GM23338 (cell line): ENCODE data around the gene KLRC3. TPM values are rescaled to one million over a fixed set of nuclear protein-coding genes. Genes with fewer than 3 reads are reported as not detected.

ENCODE experiments used
- ATAC-seq: fragments of 200-7000 bp; cut with Tn5 transposase; 3 replicates; pipeline ENCODE4 v1.9.1; 2020
- DNase-seq: peaks from one replicate; pipeline ENCODE4 v3.0.0-alpha.2; 2015; ENCODE audit warnings: low spot score
- H2AFZ ChIP-seq: fragments of 200-600 bp; sonication (generic); 2 replicates; pipeline ENCODE4 v1.8.0; 2016; ENCODE audit warnings: antibody characterized with exemption, mild to moderate bottlenecking, moderate library complexity
- H3F3A ChIP-seq: fragments of 200-600 bp; sonication (generic); replicated peaks from 2 replicates; pipeline ENCODE4 v1.8.0; 2017; ENCODE audit warnings: antibody characterized with exemption, mixed run types, low read depth
- H3K27ac ChIP-seq: fragments of 200-600 bp; sonication (generic); 2 replicates; pipeline ENCODE4 v1.6.1; 2016; ENCODE audit warnings: low read depth
- H3K27me3 ChIP-seq: fragments of 200-600 bp; sonication (generic); 2 replicates; pipeline ENCODE4 v1.8.0; 2016; ENCODE audit warnings: mild to moderate bottlenecking, mixed run types, moderate library complexity; ENCODE audit not compliant: insufficient read depth
- H3K36me3 ChIP-seq: fragments of 200-600 bp; sonication (generic); 2 replicates; pipeline ENCODE4 v1.8.0; 2016; ENCODE audit warnings: mild to moderate bottlenecking; ENCODE audit not compliant: insufficient read depth
- H3K4me1 ChIP-seq: fragments of 200-600 bp; sonication (generic); 2 replicates; pipeline ENCODE4 v1.8.0; 2016; ENCODE audit warnings: mild to moderate bottlenecking, moderate library complexity; ENCODE audit not compliant: insufficient read depth
- H3K4me2 ChIP-seq: fragments of 200-600 bp; sonication (generic); 2 replicates; pipeline ENCODE4 v1.7.1; 2017; ENCODE audit warnings: mixed run types
- H3K4me3 ChIP-seq: fragments of 200-600 bp; sonication (generic); 2 replicates; pipeline ENCODE4 v1.6.1; 2016; ENCODE audit warnings: mixed run types
- H3K79me2 ChIP-seq: fragments of 200-600 bp; sonication (generic); replicated peaks from 2 replicates; pipeline ENCODE4 v1.8.0; 2017; ENCODE audit warnings: mild to moderate bottlenecking; ENCODE audit not compliant: insufficient read depth
- H3K9me2 ChIP-seq: fragments of 200-600 bp; sonication (generic); 2 replicates; pipeline ENCODE4 v1.8.0; 2017; ENCODE audit not compliant: insufficient read depth
- H4K20me1 ChIP-seq: fragments of 200-600 bp; sonication (generic); replicated peaks from 2 replicates; pipeline ENCODE4 v1.8.0; 2017; ENCODE audit warnings: mild to moderate bottlenecking; ENCODE audit not compliant: insufficient read depth
- H3K27ac Mint-ChIP-seq: 2 replicates; pipeline ENCODE4 v1.8.0; 2020; ENCODE audit warnings: inconsistent platforms, mild to moderate bottlenecking, moderate library complexity, mixed read lengths
- H3K27me3 Mint-ChIP-seq: 3 replicates; pipeline ENCODE4 v1.8.0; 2022; ENCODE audit warnings: low read depth, mild to moderate bottlenecking, moderate library complexity, mixed read lengths, inconsistent platforms; ENCODE audit not compliant: insufficient read depth, poor library complexity
- H3K36me3 Mint-ChIP-seq: 3 replicates; pipeline ENCODE4 v1.8.0; 2021; ENCODE audit warnings: low read depth, mild to moderate bottlenecking, inconsistent platforms, moderate library complexity, mixed read lengths
- H3K4me1 Mint-ChIP-seq: 3 replicates; pipeline ENCODE4 v1.8.0; 2020; ENCODE audit warnings: mild to moderate bottlenecking, inconsistent platforms, mixed read lengths
- H3K4me3 Mint-ChIP-seq: 3 replicates; pipeline ENCODE4 v1.8.0; 2021; ENCODE audit warnings: moderate library complexity, mild to moderate bottlenecking, inconsistent platforms, mixed read lengths
- H3K9me3 Mint-ChIP-seq: 3 replicates; pipeline ENCODE4 v1.8.0; 2020; ENCODE audit warnings: moderate library complexity, mild to moderate bottlenecking, inconsistent platforms, mixed read lengths
- CREB1 ChIP-seq: fragments of 250-450 bp; sonication (Bioruptor Pico); IDR thresholded peaks from 2 replicates; pipeline ENCODE4 v1.5.0; 2020; ENCODE audit warnings: low read depth, mild to moderate bottlenecking, moderate library complexity
- CTCF ChIP-seq, 2 experiments: fragments of 200-600 bp in 1 of 2; sonication (generic) in 1 of 2; conservative IDR thresholded peaks; 2 replicates each; pipeline versions ENCODE4 v1.5.1 to v1.6.1; 2016 to 2017; ENCODE audit warnings: antibody characterized with exemption in 2 of 2, low read depth in 2 of 2, mild to moderate bottlenecking in 2 of 2, moderate library complexity in 1 of 2
- ETS1 ChIP-seq: IDR thresholded peaks from 2 replicates; pipeline ENCODE4 v1.6.1; 2016; ENCODE audit warnings: antibody characterized with exemption
- EZH2 ChIP-seq: fragments of 200-600 bp; sonication (generic); IDR thresholded peaks from one replicate; pipeline ENCODE4 v1.8.0; 2017; ENCODE audit warnings: antibody characterized with exemption, mild to moderate bottlenecking, low read depth; ENCODE audit not compliant: unreplicated experiment
- EZH2phosphoT487 ChIP-seq: fragments of 200-600 bp; sonication (generic); IDR thresholded peaks from one replicate; pipeline ENCODE4 v1.8.1; 2018; ENCODE audit warnings: antibody characterized with exemption; ENCODE audit not compliant: unreplicated experiment
- JUNB ChIP-seq: IDR thresholded peaks from one replicate; pipeline ENCODE4 v1.6.1; 2016; ENCODE audit warnings: antibody characterized with exemption; ENCODE audit not compliant: unreplicated experiment
- NANOG ChIP-seq: IDR thresholded peaks from 2 replicates; pipeline ENCODE4 v1.6.1; 2016; ENCODE audit warnings: antibody characterized with exemption, borderline replicate concordance
- POLR2AphosphoS5 ChIP-seq: IDR thresholded peaks from 2 replicates; pipeline ENCODE4 v1.6.1; 2016; ENCODE audit warnings: antibody characterized with exemption, low read depth
- REST ChIP-seq: IDR thresholded peaks from one replicate; pipeline ENCODE4 v1.6.1; 2018; ENCODE audit warnings: antibody characterized with exemption; ENCODE audit not compliant: unreplicated experiment
- STAT1 ChIP-seq: IDR thresholded peaks from one replicate; pipeline ENCODE4 v1.6.1; 2016; ENCODE audit warnings: antibody characterized with exemption; ENCODE audit not compliant: unreplicated experiment
- ZNF114 ChIP-seq: fragments of 250-450 bp; sonication (Bioruptor Pico); IDR thresholded peaks from 2 replicates; pipeline ENCODE4 v1.5.0; 2020; ENCODE audit warnings: mild to moderate bottlenecking, moderate library complexity
- ZNF331 ChIP-seq: fragments of 250-450 bp; sonication (Bioruptor Pico); IDR thresholded peaks from 2 replicates; pipeline ENCODE4 v1.5.0; 2020; ENCODE audit warnings: low read depth, mild to moderate bottlenecking, moderate library complexity
- ZNF462 ChIP-seq: fragments of 250-450 bp; sonication (Bioruptor Pico); IDR thresholded peaks from 2 replicates; pipeline ENCODE4 v1.5.0; 2020; ENCODE audit warnings: mild to moderate bottlenecking, moderate library complexity
- polyA plus RNA-seq: library from polyadenylated mRNA; unstranded; fragments of >200 nt; fragmentation: Nextera tagmentation; extraction: Ambion mirVana; gene quantifications from 2 replicates; pipeline ENCODE4 v1.2.1, GENCODE V29; 2016
- total RNA-seq: library from RNA; depleted of rRNA; stranded (reverse); fragments of >200 nt; shearing (Covaris generic); gene quantifications from 2 replicates; pipeline ENCODE4 v1.2.3, GENCODE V29; 2014

Gene KLRC3
- total and polyA plus RNA-seq, 2 experiments from 2014 or later: not detected

- Histone ChIP-seq H3F3A (no peaks in the 10 kb centered on the region), H3K79me2 (no peaks in the 10 kb centered on the region), H3K4me1 (peaks cover 9% of the 10 kb centered on the region), H2AFZ (no peak within 1 kb of the TSS), H3K4me2 (no peak within 1 kb of the TSS), H3K36me3 (no peaks in the 10 kb centered on the region), H3K27me3 (no peaks in the 10 kb centered on the region), H3K27ac (no peak within 1 kb of the TSS), H3K4me3 (no peak within 1 kb of the TSS), H3K9me2 (no peaks in the 10 kb centered on the region; the same call in 1 of the 2 replicates), H4K20me1 (no peaks in the 10 kb centered on the region)
- H3K27ac Mint-ChIP-seq: no peak within 1 kb of the TSS
- H3K4me3 Mint-ChIP-seq: no peak within 1 kb of the TSS
- DNase-seq (no peak), ATAC-seq (no peak)
- peaks cover 2% of the 10 kb centered on the region for H3K27me3 Mint-ChIP-seq
- peaks cover 15% of the 10 kb centered on the region; the same call in 1 of the 3 replicates for H3K36me3 Mint-ChIP-seq
- no peak for TF ChIP-seq CTCF (conservative IDR thresholded peaks at IDR 0.05; ENCODE audit: low read depth in 2 of 2)
- no peak for TF ChIP-seq STAT1
- no peak for TF ChIP-seq JUNB
- no peak for TF ChIP-seq ETS1
- no peak for TF ChIP-seq EZH2phosphoT487
- no peak for TF ChIP-seq EZH2
- no peak for TF ChIP-seq REST
- no peak for TF ChIP-seq CREB1
- no peak for TF ChIP-seq ZNF114
- no peak for TF ChIP-seq POLR2AphosphoS5
- TF ChIP-seq NANOG: no peak
- TF ChIP-seq ZNF331 (CRISPR knock-in tag): no peak
- TF ChIP-seq ZNF462 (CRISPR knock-in tag): no peak
- H3K9me3 Mint-ChIP-seq: peaks cover 24% of the 10 kb centered on the region; the same call in 2 of the 3 replicates
- peaks cover 11% of the 10 kb centered on the region; the same call in 2 of the 3 replicates for H3K4me1 Mint-ChIP-seq
Observed at GRCh38 chr12:10453156-10453555, 32.8 kb upstream of the KLRC3 start, which contains the start of gene KLRC1. TSS of gene KLRC1 (minus strand) at chr12:10453377. CDS start at chr12:10451156, 2,221 bp downstream.
